Heart left ventricle (tissue), 13 donors: ENCODE results near the gene TBC1D5.

Experiments used
- CTCF ChIP-seq, 12 donors: fragments of 200-600 bp; sonication (generic) in 4 of 12; IDR thresholded peaks; one replicate each; pipeline versions ENCODE4 v1.5.0 to v1.8.0; 2018 to 2022; ENCODE audit warnings: antibody characterized with exemption in 12 of 12, mild to moderate bottlenecking in 5 of 12
- POLR2A ChIP-seq, 2 donors: fragments of 450-650 bp; IDR thresholded peaks; one replicate each; pipeline ENCODE4 v1.6.1; 2017; ENCODE audit warnings: antibody characterized with exemption in 2 of 2, mild to moderate bottlenecking in 2 of 2, moderate library complexity in 2 of 2
- donor health status: ischemic (EF 13 %, LVEDD 7.1; RV severe dilation, severe dysfunction).
- donor health status: DM: no; HTN: yes; CAD: no.
- donor health status: DM: no; HTN: no; CAD: no.
- donor health status: ischemic (EF 25% LVEDD 6.9; RV normal size, moderate dysfunction).
- donor health status: ischemic (EF 25% LVEDD 5.7; RV mildly dilated, moderate dysfunction).
- donor health status: ischemic (EF 35%, LVEDD 5.7; RV mildly dilated, moderate dysfunction).
- donor health status: nonischemic (EF 11% LVEDD 7.7; RV severe dilation, severe dysfunction).
- donor health status: DM: yes; HTN: yes; CAD: no.
- donor health status: PGD.
- donor health status: ischemic (EF 29% LVEDD 5.4; RV normal size, mild dysfunction).
- donor health status: nonischemic (EF 23%, LVEDD 6.1; RV moderate dilation, normal function).

GRCh38 chr3:17132286-17133115 is 609.9 kb downstream of the TBC1D5 start:
- no peak for TF ChIP-seq CTCF (IDR thresholded peaks at IDR 0.05)
- TF ChIP-seq POLR2A (IDR thresholded peaks at IDR 0.05), result no peak
